HCT116 (cell line): ENCODE results near the gene ZNHIT6. TPM values are rescaled to one million over a fixed set of nuclear protein-coding genes. Genes with fewer than 3 reads are reported as not detected.
A peak's percentile ranks its signal among the peaks of the same experiment; 100 is the strongest.

Experiments
- ATAC-seq: fragments of 200-7000 bp; cut with Tn5 transposase; 2 replicates; pipeline ENCODE4 v1.9.1; 2020; ENCODE audit warnings: mild to moderate bottlenecking, moderate library complexity
- BruUV-seq: library from RNA; stranded (reverse); fragments of 400-500 nt; replicated peaks from 2 replicates; lab custom pipeline; 2021; lab: Mats Ljungman, UMichigan
- CTCF ChIA-PET: fragments of 300-600 bp; sonication (Branson Sonifier 250); formaldehyde crosslinking; loops from one replicate; lab custom pipeline; 2021; ENCODE audit warnings: antibody characterized with exemption; lab: Charles Lee
- POLR2A ChIA-PET: fragments of 300-600, 350-600 bp; sonication (Branson Sonifier 250); formaldehyde crosslinking; loops from one replicate; lab custom pipeline; 2021; ENCODE audit warnings: antibody characterized with exemption; lab: Charles Lee
- RAD21 ChIA-PET, 2 experiments: fragments of 300-600 bp; sonication (Branson Sonifier 250); formaldehyde crosslinking; loops; one replicate each; lab custom pipeline; 2023; ENCODE audit warnings: low total read pairs in 2 of 2; ENCODE audit not compliant: uncharacterized antibody in 2 of 2, unreplicated experiment in 2 of 2, low non-redundant PET in 1 of 2; lab: Charles Lee
- DNase-seq: peaks from one replicate; pipeline ENCODE4 v3.0.0-alpha.2; 2010; ENCODE audit warnings: low read depth, low spot score
- H2AFZ ChIP-seq: fragments of 200-600 bp; shearing (Covaris generic), sonication (generic); 2 replicates; pipeline ENCODE4 v1.6.1; 2017; ENCODE audit warnings: low read depth, mixed run types, mixed read lengths, antibody characterized with exemption, low read length; ENCODE audit not compliant: poor library complexity, severe bottlenecking
- H3K27ac ChIP-seq: 2 replicates; pipeline ENCODE4 v1.5.1; 2012; ENCODE audit warnings: low read depth, low read length
- H3K27me3 ChIP-seq: fragments of 200-600 bp; sonication (generic); 2 replicates; pipeline ENCODE4 v1.6.1; 2016; ENCODE audit warnings: mixed run types, low read length, mixed read lengths; ENCODE audit not compliant: insufficient read depth
- H3K36me3 ChIP-seq, 2 experiments: fragments of 200-500 bp in 1 of 2; fragments of 200-600 bp in 1 of 2; sonication (Bioruptor generic) in 1 of 2; sonication (generic) in 1 of 2; 2 replicates each; pipeline versions ENCODE4 v1.5.1 to v1.6.1; 2014 to 2016; ENCODE audit warnings: low read length in 2 of 2, inconsistent platforms in 1 of 2, mixed read lengths in 1 of 2, mixed run types in 1 of 2; ENCODE audit not compliant: insufficient read depth in 2 of 2, control insufficient read depth in 1 of 2
- H3K4me1 ChIP-seq, 2 experiments: fragments of 200-600 bp in 1 of 2; sonication (generic) in 1 of 2; 2 replicates each; pipeline versions ENCODE4 v1.5.1 to v1.6.1; 2012 to 2017; ENCODE audit warnings: low read length in 2 of 2, inconsistent platforms in 1 of 2, mild to moderate bottlenecking in 1 of 2, mixed read lengths in 1 of 2, mixed run types in 1 of 2, moderate library complexity in 1 of 2; ENCODE audit not compliant: insufficient read depth in 2 of 2, control insufficient read depth in 1 of 2
- H3K4me2 ChIP-seq: fragments of 200-600 bp; sonication (generic); 2 replicates; pipeline ENCODE4 v1.6.1; 2017; ENCODE audit warnings: mixed run types, low read length, mixed read lengths
- H3K4me3 ChIP-seq, 2 experiments: fragments of 200-600 bp in 1 of 2; sonication (generic) in 1 of 2; replicated peaks in 1 of 2; 2 replicates each; pipeline ENCODE4 v1.5.1; 2011 to 2016; ENCODE audit warnings: low read length in 2 of 2, control low read depth in 1 of 2, low read depth in 1 of 2, mild to moderate bottlenecking in 1 of 2, mixed read lengths in 1 of 2, mixed run types in 1 of 2
- H3K79me2 ChIP-seq: fragments of 200-600 bp; sonication (generic); 2 replicates; pipeline ENCODE4 v1.6.1; 2017; ENCODE audit warnings: mild to moderate bottlenecking, mixed run types, low read length, moderate library complexity, mixed read lengths; ENCODE audit not compliant: insufficient read depth
- H3K9ac ChIP-seq: fragments of 200-600 bp; sonication (generic); 2 replicates; pipeline ENCODE4 v1.6.1; 2016; ENCODE audit warnings: low read length, mixed read lengths
- H3K9me2 ChIP-seq: fragments of 200-600 bp; sonication (generic), shearing (Covaris generic); 2 replicates; pipeline ENCODE4 v1.6.1; 2017; ENCODE audit warnings: mixed run types, mild to moderate bottlenecking, moderate library complexity; ENCODE audit not compliant: insufficient read depth
- H3K9me3 ChIP-seq, 2 experiments: fragments of 200-500 bp in 1 of 2; fragments of 200-600 bp in 1 of 2; sonication (Bioruptor generic) in 1 of 2; sonication (generic) in 1 of 2; 2 replicates each; pipeline ENCODE4 v1.6.1; 2014 to 2017; ENCODE audit warnings: low read length in 2 of 2, mixed read lengths in 2 of 2, inconsistent platforms in 1 of 2, low read depth in 1 of 2, mild to moderate bottlenecking in 1 of 2, mixed run types in 1 of 2, moderate library complexity in 1 of 2; ENCODE audit not compliant: control insufficient read depth in 1 of 2, insufficient read depth in 1 of 2
- H4K20me1 ChIP-seq: fragments of 200-600 bp; sonication (generic), shearing (Covaris generic); 2 replicates; pipeline ENCODE4 v1.6.1; 2017; ENCODE audit warnings: mixed run types, mild to moderate bottlenecking, moderate library complexity; ENCODE audit not compliant: insufficient read depth
- FOSL1 ChIP-seq: IDR thresholded peaks from 2 replicates; pipeline ENCODE4 v1.6.1; 2012; ENCODE audit warnings: low read depth
- POLR2AphosphoS5 ChIP-seq: IDR thresholded peaks from 2 replicates; pipeline ENCODE4 v1.6.1; 2011; ENCODE audit warnings: mild to moderate bottlenecking, low read depth, low read length, moderate library complexity
- SRF ChIP-seq: IDR thresholded peaks from 2 replicates; pipeline ENCODE4 v1.6.1; 2012; ENCODE audit warnings: low read depth
- YY1 ChIP-seq: IDR thresholded peaks from 2 replicates; pipeline ENCODE4 v1.6.1; 2011; ENCODE audit warnings: low read length, low read depth, moderate library complexity, mild to moderate bottlenecking; ENCODE audit not compliant: insufficient replicate concordance; ENCODE audit errors: extremely low read depth
- ZNF274 ChIP-seq: fragments of 200-500 bp; sonication (Bioruptor generic); IDR thresholded peaks from 2 replicates; pipeline ENCODE4 v1.6.1; 2014; ENCODE audit warnings: mild to moderate bottlenecking, low read depth, low read length, inconsistent platforms
- intact Hi-C: fragments of 100-400 bp; cut with micrococcal nuclease; formaldehyde crosslinking; loops from 2 replicates; pipeline ENCODE4 v1.10.0; 2022
- total RNA-seq: library from RNA; stranded (reverse); gene quantifications from one replicate; pipeline ENCODE4 v1.2.1, GENCODE V29; 2021; ENCODE audit not compliant: unreplicated experiment
- TF ChIP-seq, protein P1 (sequence below), 3 experiments: fragments of 200-600 bp in 1 of 3; sonication (generic) in 1 of 3; IDR thresholded peaks in 2 of 3; conservative IDR thresholded peaks in 1 of 3; 2 replicates each; pipeline ENCODE4 v1.5.1; 2012 to 2017; ENCODE audit warnings: low read depth in 2 of 3, low read length in 2 of 3, antibody characterized with exemption in 1 of 3, borderline replicate concordance in 1 of 3, control low read depth in 1 of 3, mild to moderate bottlenecking in 1 of 3, mixed read lengths in 1 of 3, mixed run types in 1 of 3, moderate library complexity in 1 of 3; ENCODE audit not compliant: insufficient read depth in 1 of 3

ZNHIT6 gene
- total RNA-seq, 1 experiment from 2014 or later = 18.4 TPM

DNA sequence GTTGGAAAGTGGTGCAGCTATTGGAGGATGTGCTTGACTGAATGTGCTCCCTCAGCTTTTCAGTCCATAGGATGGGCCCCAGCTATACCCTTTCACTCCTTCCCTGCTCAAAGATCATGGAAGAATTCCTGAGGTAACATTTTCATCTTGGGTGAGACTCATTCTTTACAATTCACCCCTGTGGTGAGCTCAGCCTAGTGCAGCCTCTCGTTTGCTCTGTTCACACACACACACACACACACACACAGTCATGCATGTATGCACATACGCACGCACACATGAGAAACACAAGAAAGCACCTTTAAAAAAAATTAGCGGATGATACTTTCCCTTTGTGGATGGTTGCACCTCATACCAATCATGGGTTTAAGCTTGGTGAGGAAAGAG is 101.8 kb downstream of the ZNHIT6 start:
- H3K9ac ChIP-seq = peak overlapping the region; percentile 27
- peak overlapping the region; percentile 83 for H3K4me2 ChIP-seq
- H3K27me3 ChIP-seq = no peaks in the 10 kb centered on the region
- no peaks in the 10 kb centered on the region for H3K36me3 ChIP-seq
- no TSS peak for BruUV-seq
- H3K4me3 ChIP-seq = peak overlapping the region in 1 of 2 experiments; percentile 12; a peak in 1 of 4 replicates
- peaks cover 30 to 48% of the 10 kb centered on the region in 2 experiments for H3K4me1 ChIP-seq
- intact Hi-C loops = no loop called here
- TF ChIP-seq YY1 (no peak), FOSL1 (no peak), ZNF274 (no peak), SRF (no peak), POLR2AphosphoS5 (no peak)
- TF ChIP-seq, protein P1, sequence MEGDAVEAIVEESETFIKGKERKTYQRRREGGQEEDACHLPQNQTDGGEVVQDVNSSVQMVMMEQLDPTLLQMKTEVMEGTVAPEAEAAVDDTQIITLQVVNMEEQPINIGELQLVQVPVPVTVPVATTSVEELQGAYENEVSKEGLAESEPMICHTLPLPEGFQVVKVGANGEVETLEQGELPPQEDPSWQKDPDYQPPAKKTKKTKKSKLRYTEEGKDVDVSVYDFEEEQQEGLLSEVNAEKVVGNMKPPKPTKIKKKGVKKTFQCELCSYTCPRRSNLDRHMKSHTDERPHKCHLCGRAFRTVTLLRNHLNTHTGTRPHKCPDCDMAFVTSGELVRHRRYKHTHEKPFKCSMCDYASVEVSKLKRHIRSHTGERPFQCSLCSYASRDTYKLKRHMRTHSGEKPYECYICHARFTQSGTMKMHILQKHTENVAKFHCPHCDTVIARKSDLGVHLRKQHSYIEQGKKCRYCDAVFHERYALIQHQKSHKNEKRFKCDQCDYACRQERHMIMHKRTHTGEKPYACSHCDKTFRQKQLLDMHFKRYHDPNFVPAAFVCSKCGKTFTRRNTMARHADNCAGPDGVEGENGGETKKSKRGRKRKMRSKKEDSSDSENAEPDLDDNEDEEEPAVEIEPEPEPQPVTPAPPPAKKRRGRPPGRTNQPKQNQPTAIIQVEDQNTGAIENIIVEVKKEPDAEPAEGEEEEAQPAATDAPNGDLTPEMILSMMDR (IDR thresholded peaks at IDR 0.05 in 2 of 3, conservative IDR thresholded peaks at IDR 0.05 in 1 of 3; ENCODE audit: borderline replicate concordance in 1 of 3, insufficient read depth in 1 of 3, low read depth in 2 of 3, low read length in 2 of 3) = no peak; a peak in 1 of 6 replicates
- ATAC-seq = peak; percentile 12; the same call in 1 of the 2 replicates
- ChIA-PET CTCF (interaction anchor here (0.9 to 2.2 kb wide), 10 partner anchors 9 to 661 kb away, joined by 3 to 13 read pairs (median 5); partner anchors contain the start of gene CCN1), RAD21 (interaction anchor here (0.8 to 1.9 kb wide), 5 partner anchors 22 to 412 kb away, joined by 3 to 9 read pairs (median 3); no protein-coding TSS in a partner anchor), POLR2A (interaction anchor here (1.0 to 2.0 kb wide), 5 partner anchors 17 to 291 kb away, joined by 3 to 12 read pairs (median 3); partner anchors contain the start of gene ZNHIT6)
- no peak for DNase-seq
- no peaks in the 10 kb centered on the region for H4K20me1 ChIP-seq
- H3K9me2 ChIP-seq = no peaks in the 10 kb centered on the region
- H3K79me2 ChIP-seq = no peaks in the 10 kb centered on the region
- H2AFZ ChIP-seq = no peak overlapping the region
- peak overlapping the region; percentile 47; the same call in 1 of the 2 replicates for H3K27ac ChIP-seq
- H3K9me3 ChIP-seq = no peaks in the 10 kb centered on the region
